T-helper 1 cell treated with Interleukin-12 subunit alpha and Interleukin-12 subunit beta and Interleukin-4 antibody, amounts not matched to agents 30 ng/mL and 1 ng/mL, for 36 hours (primary cell): ENCODE data around the gene SOCS3. TPM values are rescaled to one million over a fixed set of nuclear protein-coding genes. Genes with fewer than 3 reads are reported as not detected.

Experiments used
- intact Hi-C: fragments of 100-400 bp; cut with micrococcal nuclease; formaldehyde crosslinking; loops from one replicate; pipeline ENCODE4 v1.15.1; 2024
- total RNA-seq: library from RNA; stranded (reverse); gene quantifications from 2 replicates; pipeline ENCODE4 v1.2.3, GENCODE V29; 2022

The SOCS3 gene
- total RNA-seq, 1 donor from 2014 or later: 198 TPM

- intact Hi-C loops: no loop called here
Observed at GRCh38 chr17:78353834-78354233, 6.0 kb downstream of the SOCS3 start.

DNA sequence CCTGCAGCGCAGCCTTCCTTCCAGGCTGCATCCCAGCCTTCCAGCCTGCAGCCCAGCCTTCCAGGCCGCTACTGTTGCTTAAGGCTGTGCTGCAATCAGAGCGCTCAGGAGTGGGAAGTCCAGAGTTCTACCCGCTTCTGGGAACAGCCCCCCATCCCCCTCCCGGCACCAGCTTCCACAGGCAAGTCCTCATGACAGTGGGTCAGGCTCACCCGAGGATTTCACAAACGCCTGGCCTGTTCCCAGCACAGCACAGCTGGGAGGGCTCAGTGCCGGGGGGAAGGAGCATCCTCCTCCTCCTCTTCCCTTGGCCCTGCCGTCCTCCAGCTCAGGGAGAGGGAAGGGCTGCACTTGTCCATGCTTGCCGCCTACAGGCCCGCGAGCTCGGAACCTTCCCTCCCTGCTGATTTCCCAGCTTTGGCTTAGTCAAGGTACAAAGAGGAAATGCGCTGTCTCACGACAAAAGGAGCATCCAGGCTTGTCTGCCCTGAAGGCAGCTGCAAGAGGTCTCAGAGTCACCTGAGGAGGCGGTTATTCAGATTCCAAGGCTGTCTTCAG lies 8.3 kb downstream of the SOCS3 start:
- intact Hi-C loops: no loop called here

DNA sequence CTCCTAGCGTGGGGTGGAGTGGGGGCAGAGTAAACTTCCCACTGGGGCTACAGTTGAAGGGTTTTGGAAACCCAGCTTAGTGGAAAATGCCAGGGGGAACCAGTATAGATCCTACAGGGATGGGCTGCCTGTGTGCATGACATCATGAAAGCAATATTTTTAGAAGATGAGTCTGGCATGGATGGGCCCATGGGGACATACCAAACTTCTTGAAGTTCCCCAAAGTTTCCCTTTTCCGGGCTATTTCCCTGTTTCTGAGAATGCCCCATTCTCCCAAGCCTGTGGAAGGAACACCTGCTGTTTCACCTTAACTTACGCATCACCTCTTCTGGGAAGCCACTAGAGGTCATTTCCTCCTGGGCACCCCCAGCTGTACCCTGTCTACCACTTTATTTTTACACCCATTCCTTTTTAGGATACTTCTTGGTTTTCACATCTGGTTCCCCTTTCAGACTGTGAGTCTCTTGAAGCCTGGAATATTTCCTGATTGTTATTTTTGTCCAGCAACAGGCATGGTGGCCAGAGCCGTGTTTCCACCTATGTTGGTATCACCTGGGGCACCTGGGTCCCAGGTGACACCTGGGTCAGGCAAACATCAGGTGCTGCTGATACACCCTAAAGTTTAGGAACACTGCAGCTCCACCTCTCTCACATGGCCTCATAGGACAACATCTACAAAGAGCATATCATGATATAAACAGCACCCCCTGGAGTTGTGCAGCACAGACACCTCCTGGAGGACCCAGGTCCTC lies 9.8 kb downstream of the SOCS3 start:
- intact Hi-C loops: no loop called here

DNA sequence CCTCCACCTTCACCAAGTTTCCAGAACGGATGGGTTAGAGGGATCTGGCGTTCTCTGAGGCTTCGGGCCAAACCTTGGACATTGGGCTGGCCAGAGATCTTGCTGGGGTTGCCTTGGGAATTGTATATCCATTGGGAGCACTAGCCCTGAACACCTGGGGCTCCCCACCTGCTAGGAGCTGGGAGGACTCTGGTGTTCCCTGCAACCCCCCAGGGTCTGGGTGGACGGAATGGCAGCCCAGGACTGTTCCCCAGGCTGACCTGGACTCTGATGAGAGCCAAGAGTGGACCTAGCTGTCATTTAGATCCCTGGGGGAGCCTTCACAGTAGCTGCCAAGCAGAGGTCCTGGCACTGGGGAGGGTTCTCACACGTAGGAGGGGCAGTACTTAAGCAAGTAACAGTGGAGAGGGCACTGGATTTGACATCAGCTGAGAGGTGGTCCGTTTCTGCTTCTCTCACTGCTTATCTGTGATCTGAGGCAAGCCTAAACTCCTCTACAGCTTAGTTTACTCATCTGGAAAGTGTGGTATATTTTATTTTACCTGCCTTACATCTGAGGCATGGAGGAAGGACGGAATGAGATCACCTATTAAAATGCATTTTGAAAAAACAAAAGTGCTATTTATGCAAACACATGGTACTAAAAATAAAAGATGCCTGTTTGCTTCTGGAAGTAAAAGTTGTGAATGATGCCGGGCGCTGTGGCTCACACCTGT lies 11.7 kb downstream of the SOCS3 start:
- intact Hi-C loops: no loop called here

- intact Hi-C loops: no loop called here
Observed at GRCh38 chr17:78347453-78347852, 12.4 kb downstream of the SOCS3 start.

DNA sequence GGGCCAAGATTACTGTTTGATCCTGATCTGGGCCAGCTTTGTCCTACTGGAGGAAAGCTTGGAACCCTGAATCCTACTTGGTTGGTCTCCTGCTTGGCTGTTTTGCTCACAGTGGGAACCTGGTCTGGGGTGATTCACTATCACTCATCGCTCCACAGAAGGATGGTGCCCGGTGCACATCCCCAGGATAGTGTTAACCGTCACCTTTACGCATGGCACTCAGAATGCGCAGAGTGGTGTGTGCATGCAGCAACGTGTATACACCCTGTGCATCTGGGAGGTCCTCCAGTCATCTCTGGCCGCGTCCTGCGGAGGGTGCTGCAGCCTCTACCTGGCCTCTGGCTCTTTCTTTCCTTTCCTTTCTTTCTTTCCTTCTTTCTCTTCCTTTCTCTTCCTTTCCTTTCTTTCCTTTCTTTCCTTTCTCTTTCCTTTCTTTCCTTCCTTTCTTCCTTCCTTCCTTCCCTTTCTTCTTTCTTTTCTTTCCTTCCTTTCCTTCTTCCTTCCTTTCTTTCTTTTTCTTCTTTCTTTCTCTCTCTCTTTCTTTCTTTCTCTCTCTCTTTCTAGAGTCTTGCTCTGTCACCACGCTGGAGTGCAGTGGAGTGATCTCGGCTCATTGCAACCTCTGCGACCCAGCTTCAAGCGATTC lies 13.1 kb downstream of the SOCS3 start:
- intact Hi-C loops: no loop called here

GRCh38 chr17:78345791-78346494 lies 13.9 kb downstream of the SOCS3 start:
- intact Hi-C loops: no loop called here

DNA sequence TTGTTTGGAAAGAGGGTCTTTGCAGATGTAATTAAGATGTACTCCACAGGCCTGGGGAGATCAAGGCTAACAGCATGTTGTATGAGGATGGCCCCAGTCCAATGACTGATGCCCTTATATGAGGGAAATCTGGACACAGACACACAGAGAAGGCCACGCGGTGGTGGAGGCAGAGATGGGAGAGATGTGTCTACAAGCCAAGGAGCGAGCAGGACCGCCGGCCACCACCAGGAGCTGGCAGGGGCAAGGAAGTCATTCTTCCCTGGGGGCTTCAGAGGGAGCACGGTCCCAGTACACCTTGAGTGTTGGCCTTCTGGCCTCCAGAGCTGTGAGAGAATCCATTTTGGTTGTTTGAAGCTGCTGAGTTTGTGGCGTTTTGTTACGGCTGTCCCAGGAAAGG lies 14.7 kb downstream of the SOCS3 start:
- intact Hi-C loops: no loop called here

- intact Hi-C loops: loop anchor here (5.0 kb wide), 1 partner anchor 57 kb away; no protein-coding TSS in a partner anchor
Observed at GRCh38 chr17:78344666-78345065, 15.2 kb downstream of the SOCS3 start.

DNA sequence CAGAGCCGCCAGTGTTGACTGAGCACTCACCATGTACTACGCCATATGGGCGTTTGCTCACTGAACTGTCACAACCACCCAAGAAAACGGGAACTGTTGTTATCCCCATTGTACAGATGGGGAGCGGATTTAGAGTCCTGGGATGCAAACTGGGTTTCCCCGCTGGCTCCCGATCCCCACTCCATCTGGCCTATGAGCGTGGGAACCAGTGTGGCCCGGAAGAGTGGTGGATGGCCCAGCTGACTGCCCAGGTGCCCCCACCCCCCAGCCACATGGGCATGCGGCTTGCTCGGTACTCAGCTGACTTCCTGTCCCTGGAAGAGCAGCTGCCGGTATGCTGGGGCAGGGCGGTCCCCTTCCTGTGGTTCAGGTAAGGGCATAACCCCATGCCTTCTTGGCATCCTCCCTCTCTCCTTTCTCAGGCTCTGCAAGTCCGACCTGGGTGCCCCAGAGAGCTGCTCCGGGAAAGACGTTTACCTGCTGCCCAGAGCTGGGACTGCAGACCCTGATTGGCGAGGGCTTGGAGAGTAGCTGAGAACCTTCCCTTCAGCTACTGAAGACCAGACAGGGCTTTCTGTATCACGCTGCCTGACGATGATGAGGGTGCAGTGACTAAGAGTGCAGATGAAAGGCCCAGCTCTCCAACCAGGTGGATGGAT lies 16.2 kb downstream of the SOCS3 start:
- intact Hi-C loops: loop anchor here (1.0 to 5.0 kb wide), 2 partner anchors 12 to 56 kb away; no protein-coding TSS in a partner anchor

- intact Hi-C loops: loop anchor here (1.0 to 5.0 kb wide), 2 partner anchors 12 to 56 kb away; no protein-coding TSS in a partner anchor
Observed at GRCh38 chr17:78343187-78343542, 16.7 kb downstream of the SOCS3 start.

DNA sequence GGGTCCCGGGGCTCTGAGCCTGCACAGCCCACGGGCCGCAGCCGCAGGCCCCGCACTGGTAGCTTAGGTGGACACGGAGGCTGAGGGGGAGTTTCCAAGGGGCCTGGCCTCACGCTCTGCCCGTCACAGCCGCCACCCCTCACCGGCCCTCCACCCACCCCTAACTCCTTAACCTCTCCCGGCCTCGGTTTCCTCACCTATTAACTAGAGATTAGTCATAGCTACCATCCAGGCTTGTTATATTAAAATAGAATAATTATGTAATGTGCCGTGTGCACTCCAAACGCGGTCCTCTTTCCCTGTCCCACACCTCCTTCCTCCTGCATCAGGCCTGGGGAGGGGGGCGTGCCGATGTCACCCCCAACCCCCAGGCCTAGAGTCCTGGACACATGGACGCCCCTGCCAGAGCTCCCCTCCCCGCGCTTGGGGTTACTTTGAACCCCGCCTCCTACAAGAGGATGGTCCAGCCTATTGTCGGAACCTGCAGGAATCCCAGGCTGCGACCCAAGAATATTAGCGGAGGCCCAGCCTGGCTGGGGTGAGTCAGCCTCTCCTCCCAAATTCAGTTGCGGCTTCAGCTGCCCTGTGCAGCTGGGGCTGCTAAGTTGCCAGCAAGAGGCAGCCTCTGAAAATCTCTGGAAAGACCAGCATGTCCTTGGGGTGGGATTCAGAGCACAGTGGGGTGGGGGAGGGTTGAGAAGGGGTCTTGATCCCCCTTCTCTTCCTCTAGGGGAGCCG lies 17.3 kb downstream of the SOCS3 start:
- intact Hi-C loops: loop anchor here (1.0 to 5.0 kb wide), 2 partner anchors 13 to 55 kb away; no protein-coding TSS in a partner anchor

GRCh38 chr17:78341559-78342448 lies 18.1 kb downstream of the SOCS3 start:
- intact Hi-C loops: loop anchor here (5.0 kb wide), 1 partner anchor 55 kb away; no protein-coding TSS in a partner anchor

- intact Hi-C loops: loop anchor here (5.0 kb wide), 1 partner anchor 53 kb away; no protein-coding TSS in a partner anchor
Observed at GRCh38 chr17:78340183-78340955, 19.5 kb downstream of the SOCS3 start.

- intact Hi-C loops: no loop called here
Observed at GRCh38 chr17:78338486-78339259, 21.2 kb downstream of the SOCS3 start.

- intact Hi-C loops: no loop called here
Observed at GRCh38 chr17:78337244-78338109, 22.4 kb downstream of the SOCS3 start.
